T-cell (primary cell): ENCODE measurements around the gene OR6C65. TPM values are rescaled to one million over a fixed set of nuclear protein-coding genes. Genes with fewer than 3 reads are reported as not detected.
"Not testable (repeated sequence)": the region's sequence is repeated elsewhere in the genome, so short reads cannot be mapped to it uniquely, and the experiment has no call there.

ENCODE experiments used
- ATAC-seq, 4 experiments: fragments of 200-7000 bp in 3 of 4; fragments of 150-1000 bp in 1 of 4; cut with Tn5 transposase; replicated peaks in 1 of 4; 1 replicate in 3 of 4; 2 replicates in 1 of 4; pipeline ENCODE4 v1.10.0; 2021; ENCODE audit warnings: moderate library complexity in 3 of 4, mild to moderate bottlenecking in 2 of 4, moderate number of reproducible peaks in 1 of 4
- CTCF ChIA-PET, 2 donors: fragments of 300-600 bp; sonication (Branson Sonifier 250); formaldehyde crosslinking; loops; one replicate each; lab custom pipeline; 2022; ENCODE audit warnings: antibody characterized with exemption in 2 of 2; lab: Charles Lee
- POLR2A ChIA-PET, 2 donors: fragments of 300-600 bp; sonication (Branson Sonifier 250); formaldehyde crosslinking; loops; one replicate each; lab custom pipeline; 2022; ENCODE audit warnings: antibody characterized with exemption in 2 of 2; lab: Charles Lee
- DNase-seq, 35 experiments: peaks; one replicate each; pipeline versions ENCODE4 v3.0.0 to v3.0.0-alpha.2; 2013 to 2023
- H3K27ac ChIP-seq: one replicate; pipeline ENCODE4 v1.5.1; 2013; ENCODE audit warnings: low read length
- H3K27me3 ChIP-seq, 2 experiments: replicated peaks in 1 of 2; 1 replicate in 1 of 2; 2 replicates in 1 of 2; pipeline versions ENCODE4 v1.6.1 to v1.7.0; 2013; ENCODE audit warnings: low read length in 1 of 2, mixed read lengths in 1 of 2; ENCODE audit not compliant: control insufficient read depth in 2 of 2, insufficient read depth in 2 of 2; ENCODE audit errors: extremely low read depth in 1 of 2
- H3K36me3 ChIP-seq, 2 donors: 1 replicate in 1 of 2; 2 replicates in 1 of 2; pipeline versions ENCODE4 v1.6.1 to v1.7.0; 2013; ENCODE audit warnings: low read length in 1 of 2; ENCODE audit not compliant: control insufficient read depth in 2 of 2, insufficient read depth in 1 of 2; ENCODE audit errors: extremely low read depth in 1 of 2
- H3K4me1 ChIP-seq, 2 experiments: 1 replicate in 1 of 2; 2 replicates in 1 of 2; pipeline versions ENCODE4 v1.6.1 to v1.7.0; 2013; ENCODE audit warnings: low read length in 2 of 2, mixed read lengths in 1 of 2; ENCODE audit not compliant: insufficient read depth in 2 of 2, control insufficient read depth in 1 of 2; ENCODE audit errors: extremely low read depth in 1 of 2
- H3K4me3 ChIP-seq, 2 donors: 1 replicate in 1 of 2; 2 replicates in 1 of 2; pipeline versions ENCODE4 v1.5.1 to v1.7.0; 2013; ENCODE audit warnings: mild to moderate bottlenecking in 2 of 2, low read length in 1 of 2, moderate library complexity in 1 of 2; ENCODE audit not compliant: control insufficient read depth in 1 of 2; ENCODE audit errors: extremely low read depth in 1 of 2
- H3K9me3 ChIP-seq: 2 replicates; pipeline ENCODE4 v1.7.0; 2013
- H3K27ac Mint-ChIP-seq, 2 donors: one replicate each; pipeline ENCODE4 v1.8.0; 2020 to 2021; ENCODE audit warnings: mild to moderate bottlenecking in 2 of 2, mixed read lengths in 2 of 2
- H3K27me3 Mint-ChIP-seq, 2 donors: one replicate each; pipeline ENCODE4 v1.8.0; 2021 to 2022; ENCODE audit warnings: mixed read lengths in 2 of 2
- H3K36me3 Mint-ChIP-seq: one replicate; pipeline ENCODE4 v1.8.0; 2021; ENCODE audit warnings: mixed read lengths
- H3K4me1 Mint-ChIP-seq, 3 donors: one replicate each; pipeline ENCODE4 v1.8.0; 2020 to 2022; ENCODE audit warnings: mixed read lengths in 3 of 3, mild to moderate bottlenecking in 1 of 3
- H3K4me3 Mint-ChIP-seq, 3 donors: one replicate each; pipeline ENCODE4 v1.8.0; 2020 to 2022; ENCODE audit warnings: mild to moderate bottlenecking in 3 of 3, mixed read lengths in 3 of 3, moderate library complexity in 3 of 3
- H3K9me3 Mint-ChIP-seq, 3 donors: one replicate each; pipeline ENCODE4 v1.8.0; 2020 to 2022; ENCODE audit warnings: mixed read lengths in 3 of 3
- WGBS: methylation state at CpG from one replicate; pipeline ENCODE4 v1.1.5; 2013; ENCODE audit warnings: missing lambda C conversion rate; ENCODE audit not compliant: insufficient coverage; 5-methylcytosine and 5-hydroxymethylcytosine counted together
- total RNA-seq, 35 experiments: library from RNA in 6 of 35; stranded (reverse) in 6 of 35; fragments of 120-200 nt in 1 of 35; gene quantifications; one replicate each; pipeline versions ENCODE4 v1.2.1 to v1.2.4 and lab custom pipeline; 2013 to 2026

OR6C65 gene
- total RNA-seq, 5 donors from 2014 or later (not counting 1 experiment from before 2014, with no cell fraction given): not detected

GRCh38 chr12:55414396-55414823 is 14.1 kb downstream of the OR6C65 start:
- DNase-seq, H3K36me3 ChIP-seq, H3K27ac Mint-ChIP-seq, H3K4me1 ChIP-seq, POLR2A ChIA-PET, H3K9me3 Mint-ChIP-seq, CTCF ChIA-PET, H3K4me3 ChIP-seq, H3K4me1 Mint-ChIP-seq, H3K9me3 ChIP-seq, H3K36me3 Mint-ChIP-seq, ATAC-seq, H3K4me3 Mint-ChIP-seq, H3K27me3 ChIP-seq, H3K27ac ChIP-seq: not testable (repeated sequence)
- peaks cover 47 to 50% of the 10 kb centered on the region in 2 donors for H3K27me3 Mint-ChIP-seq
- 78% methylated on average over 7 of the region's 11 CpGs for WGBS

- CTCF ChIA-PET: not testable (repeated sequence)
Measured at GRCh38 chr12:55414889-55415288, 14.6 kb downstream of the OR6C65 start.

GRCh38 chr12:55416961-55417360 is 16.6 kb downstream of the OR6C65 start:
- Mint-ChIP-seq H3K36me3 (no peaks in the 10 kb centered on the region), H3K9me3 (no peaks in the 10 kb centered on the region), H3K27ac (peak overlapping the region in 1 of 2 donors; percentile 8), H3K4me3 (no peak overlapping the region), H3K4me1 (peaks cover 6 to 7% (median 7%) of the 10 kb centered on the region in 3 donors), H3K27me3 (peaks cover 49 to 59% of the 10 kb centered on the region in 2 donors)
- POLR2A ChIA-PET: no interaction called here
- Histone ChIP-seq H3K27me3 (peaks cover 4 to 10% of the 10 kb centered on the region in 2 experiments), H3K4me3 (no peak overlapping the region), H3K27ac (no peak overlapping the region), H3K4me1 (no peaks in the 10 kb centered on the region), H3K9me3 (no peaks in the 10 kb centered on the region), H3K36me3 (no peaks in the 10 kb centered on the region)
- CTCF ChIA-PET: no interaction called here
- 100% methylated on average over 1 of the region's 1 CpG for WGBS
- no peak for DNase-seq
- ATAC-seq: no peak

More at GRCh38 chr12:55414889-55415288, 14.6 kb downstream of the OR6C65 start:
- H3K36me3 ChIP-seq, H3K27ac Mint-ChIP-seq, H3K9me3 Mint-ChIP-seq, H3K36me3 Mint-ChIP-seq, H3K4me1 Mint-ChIP-seq, POLR2A ChIA-PET, H3K9me3 ChIP-seq, DNase-seq, H3K4me1 ChIP-seq, H3K27ac ChIP-seq, H3K4me3 ChIP-seq, H3K27me3 ChIP-seq: not testable (repeated sequence)
- Mint-ChIP-seq H3K27me3 (peaks cover 49 to 55% of the 10 kb centered on the region in 2 donors), H3K4me3 (peak overlapping the region in 1 of 3 donors; percentile 38)
- WGBS: no CpG with 5 or more reads among the region's 34 CpGs
- peak; percentile 65 to 85 (median 78) for ATAC-seq

- no peak for ATAC-seq
- no peak overlapping the region for H3K27ac ChIP-seq
- H3K9me3 ChIP-seq: no peaks in the 10 kb centered on the region
- Mint-ChIP-seq H3K4me3 (no peak overlapping the region), H3K9me3 (no peaks in the 10 kb centered on the region), H3K4me1 (peaks cover 2 to 3% (median 3%) of the 10 kb centered on the region in 3 donors), H3K36me3 (no peaks in the 10 kb centered on the region), H3K27me3 (peaks cover 46 to 51% of the 10 kb centered on the region in 2 donors), H3K27ac (no peak overlapping the region)
- ChIA-PET CTCF (no interaction called here), POLR2A (interaction anchor here in 1 of 2 donors (0.5 kb wide), 1 partner anchor 193 kb away, joined by 8 read pairs; no protein-coding TSS in a partner anchor)
- no peaks in the 10 kb centered on the region for H3K36me3 ChIP-seq
- 64% methylated on average over 1 of the region's 2 CpGs for WGBS
- no peaks in the 10 kb centered on the region for H3K4me1 ChIP-seq
- peaks cover 4 to 10% of the 10 kb centered on the region in 2 experiments for H3K27me3 ChIP-seq
- H3K4me3 ChIP-seq: no peak overlapping the region
- DNase-seq: no peak
Measured at GRCh38 chr12:55420307-55420962, 20.1 kb downstream of the OR6C65 start.

- no peak within 1 kb of the TSS for H3K4me3 Mint-ChIP-seq
- H3K4me1 Mint-ChIP-seq: no peaks in the 10 kb centered on the region
- no peaks in the 10 kb centered on the region for H3K27me3 ChIP-seq
- peaks cover 11 to 19% of the 10 kb centered on the region in 2 donors for H3K27me3 Mint-ChIP-seq
- H3K36me3 Mint-ChIP-seq: no peaks in the 10 kb centered on the region
- no peak within 1 kb of the TSS for H3K27ac ChIP-seq
- no peaks in the 10 kb centered on the region for H3K36me3 ChIP-seq
- CTCF ChIA-PET: no interaction called here
- no peak within 1 kb of the TSS for H3K27ac Mint-ChIP-seq
- no peaks in the 10 kb centered on the region for H3K9me3 ChIP-seq
- H3K4me3 ChIP-seq: no peak within 1 kb of the TSS
- POLR2A ChIA-PET: no interaction called here
- WGBS: no CpG with 5 or more reads among the region's 4 CpGs
- H3K9me3 Mint-ChIP-seq: no peaks in the 10 kb centered on the region
- H3K4me1 ChIP-seq: no peaks in the 10 kb centered on the region
- DNase-seq (no peak), ATAC-seq (no peak)
Measured at GRCh38 chr12:55425954-55426353, 25.6 kb downstream of the OR6C65 start, which contains the start of gene OR6C76. Gene OR6C76 (plus strand): TSS chr12:55426254. CDS start chr12:55426254, 0 bp downstream.

- no peak overlapping the region for H3K27ac ChIP-seq
- Mint-ChIP-seq H3K27ac (no peak overlapping the region), H3K36me3 (no peaks in the 10 kb centered on the region), H3K9me3 (no peaks in the 10 kb centered on the region), H3K27me3 (peaks cover 18 to 25% of the 10 kb centered on the region in 2 donors), H3K4me1 (no peaks in the 10 kb centered on the region), H3K4me3 (no peak overlapping the region)
- no peaks in the 10 kb centered on the region for H3K4me1 ChIP-seq
- H3K4me3 ChIP-seq: no peak overlapping the region
- H3K36me3 ChIP-seq: no peaks in the 10 kb centered on the region
- ATAC-seq (no peak), DNase-seq (no peak)
- CTCF ChIA-PET: no interaction called here
- no peaks in the 10 kb centered on the region for H3K9me3 ChIP-seq
- no peaks in the 10 kb centered on the region for H3K27me3 ChIP-seq
- no CpG with 5 or more reads among the region's 1 CpG for WGBS
- POLR2A ChIA-PET: no interaction called here
Measured at GRCh38 chr12:55428331-55429243, 28.3 kb downstream of the OR6C65 start.
